Coronary artery (tissue), 2 donors: Measurements from ENCODE around the gene NRCAM.
"Not testable (repeated sequence)": the region's sequence is repeated elsewhere in the genome, so short reads cannot be mapped to it uniquely, and the experiment has no call there.

ENCODE experiments used
- DNase-seq: peaks from one replicate; pipeline ENCODE4 v3.0.0-alpha.2; 2017; ENCODE audit warnings: low spot score
- H3K27ac ChIP-seq, 2 donors: fragments of 200-600 bp; sonication (generic); one replicate each; pipeline ENCODE4 v1.5.1; 2016 to 2019
- H3K4me3 ChIP-seq: fragments of 200-600 bp; sonication (generic); 2 replicates; pipeline ENCODE4 v1.5.1; 2016; ENCODE audit warnings: mild to moderate bottlenecking, moderate library complexity
- CTCF ChIP-seq: fragments of 200-600 bp; sonication (generic); IDR thresholded peaks from one replicate; pipeline ENCODE4 v1.5.1; 2019; ENCODE audit warnings: antibody characterized with exemption

Gene NRCAM

GRCh38 chr7:108402865-108403264, 53.4 kb downstream of the NRCAM start:
- DNase-seq, result no peak
- no peak for TF ChIP-seq CTCF
- H3K27ac ChIP-seq, result no peak overlapping the region
- H3K4me3 ChIP-seq, result no peak overlapping the region

GRCh38 chr7:108396080-108396479, 60.2 kb downstream of the NRCAM start:
- no peak overlapping the region for H3K4me3 ChIP-seq
- TF ChIP-seq CTCF, result no peak
- H3K27ac ChIP-seq, result no peak overlapping the region
- DNase-seq, result no peak

- TF ChIP-seq CTCF, result no peak
- Histone ChIP-seq H3K27ac (no peak overlapping the region), H3K4me3 (no peak overlapping the region)
- DNase-seq, result no peak
Observed at GRCh38 chr7:108395426-108395825, 60.8 kb downstream of the NRCAM start.

- not testable (repeated sequence) for H3K27ac ChIP-seq, DNase-seq, H3K4me3 ChIP-seq
Observed at GRCh38 chr7:108393097-108393496, 63.1 kb downstream of the NRCAM start.

- H3K4me3 ChIP-seq, H3K27ac ChIP-seq, DNase-seq: not testable (repeated sequence)
Observed at GRCh38 chr7:108387686-108388085, 68.5 kb downstream of the NRCAM start.

GRCh38 chr7:108385834-108386422, 70.3 kb downstream of the NRCAM start:
- TF ChIP-seq CTCF, result no peak

GRCh38 chr7:108384716-108385483, 71.3 kb downstream of the NRCAM start:
- H3K4me3 ChIP-seq, result no peak overlapping the region
- TF ChIP-seq CTCF, result no peak
- H3K27ac ChIP-seq, result no peak overlapping the region
- DNase-seq, result no peak

More at GRCh38 chr7:108385834-108386422, 70.3 kb downstream of the NRCAM start:
- no peak overlapping the region for H3K4me3 ChIP-seq
- no peak overlapping the region for H3K27ac ChIP-seq
- no peak for DNase-seq

GRCh38 chr7:108382932-108383331, 73.3 kb downstream of the NRCAM start:
- H3K4me3 ChIP-seq, result no peak overlapping the region
- no peak for TF ChIP-seq CTCF
- no peak overlapping the region for H3K27ac ChIP-seq
- no peak for DNase-seq
